ENCODE measurements around the gene HEXIM2. TPM values are rescaled to one million over a fixed set of nuclear protein-coding genes. Genes with fewer than 3 reads are reported as not detected.
A peak's percentile ranks its signal among the peaks of the same experiment; 100 is the strongest.

HEXIM2 gene
- total RNA-seq, 1 donor from 2014 or later = 3.0 TPM

DNA sequence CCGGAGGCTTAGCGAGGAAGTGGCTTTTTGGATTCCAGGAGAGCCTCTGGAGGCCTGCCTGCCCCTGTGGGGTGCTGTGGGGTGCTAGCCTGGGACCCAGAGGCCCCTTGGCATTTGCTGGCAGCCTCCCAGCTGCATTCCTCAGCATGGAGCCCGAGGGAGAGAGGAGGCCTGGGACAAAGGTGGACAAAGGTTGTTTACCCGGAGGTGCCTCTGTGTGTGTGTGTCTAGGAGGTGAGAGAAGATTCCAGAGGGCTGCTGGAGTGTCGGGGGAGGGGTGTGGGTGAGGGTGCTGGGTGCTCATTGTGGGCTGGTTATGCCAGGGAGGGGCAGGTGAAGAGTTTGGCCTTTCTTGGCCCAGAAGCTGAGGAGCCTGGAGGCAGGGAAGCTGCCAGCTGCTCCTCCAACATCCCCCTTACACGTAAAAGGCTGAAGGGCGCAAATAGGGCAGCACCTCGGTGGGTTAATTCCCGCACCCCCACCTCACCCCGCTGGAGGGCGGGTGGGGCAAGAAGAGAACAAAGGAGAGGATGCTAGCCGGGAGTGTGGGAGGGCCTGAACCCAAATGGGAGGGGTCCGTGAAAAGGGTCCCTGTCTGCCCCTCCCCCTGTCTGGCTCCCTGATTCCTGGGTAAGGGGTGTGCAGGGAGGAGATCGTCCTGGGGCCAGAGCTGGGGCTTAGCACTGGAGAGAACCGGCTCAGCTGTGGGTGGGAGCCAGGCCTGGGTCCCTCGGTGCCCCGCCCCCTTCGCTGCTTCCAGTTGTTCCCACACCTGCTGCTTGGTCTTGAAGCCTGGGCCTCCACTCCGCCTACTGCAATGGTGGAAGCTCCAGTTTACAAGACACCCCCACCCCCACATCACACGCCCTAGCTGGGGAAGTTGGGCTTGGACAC, 9.9 kb downstream of the HEXIM2 start:
- TF ChIP-seq, protein P1, sequence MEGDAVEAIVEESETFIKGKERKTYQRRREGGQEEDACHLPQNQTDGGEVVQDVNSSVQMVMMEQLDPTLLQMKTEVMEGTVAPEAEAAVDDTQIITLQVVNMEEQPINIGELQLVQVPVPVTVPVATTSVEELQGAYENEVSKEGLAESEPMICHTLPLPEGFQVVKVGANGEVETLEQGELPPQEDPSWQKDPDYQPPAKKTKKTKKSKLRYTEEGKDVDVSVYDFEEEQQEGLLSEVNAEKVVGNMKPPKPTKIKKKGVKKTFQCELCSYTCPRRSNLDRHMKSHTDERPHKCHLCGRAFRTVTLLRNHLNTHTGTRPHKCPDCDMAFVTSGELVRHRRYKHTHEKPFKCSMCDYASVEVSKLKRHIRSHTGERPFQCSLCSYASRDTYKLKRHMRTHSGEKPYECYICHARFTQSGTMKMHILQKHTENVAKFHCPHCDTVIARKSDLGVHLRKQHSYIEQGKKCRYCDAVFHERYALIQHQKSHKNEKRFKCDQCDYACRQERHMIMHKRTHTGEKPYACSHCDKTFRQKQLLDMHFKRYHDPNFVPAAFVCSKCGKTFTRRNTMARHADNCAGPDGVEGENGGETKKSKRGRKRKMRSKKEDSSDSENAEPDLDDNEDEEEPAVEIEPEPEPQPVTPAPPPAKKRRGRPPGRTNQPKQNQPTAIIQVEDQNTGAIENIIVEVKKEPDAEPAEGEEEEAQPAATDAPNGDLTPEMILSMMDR (conservative IDR thresholded peaks at IDR 0.05; ENCODE audit: low read depth, low read length) = no peak
- no peak for DNase-seq (ENCODE audit: low read depth)
- H3K4me3 ChIP-seq (ENCODE audit: low read depth, low read length) = peak overlapping the region; percentile 50

DNA sequence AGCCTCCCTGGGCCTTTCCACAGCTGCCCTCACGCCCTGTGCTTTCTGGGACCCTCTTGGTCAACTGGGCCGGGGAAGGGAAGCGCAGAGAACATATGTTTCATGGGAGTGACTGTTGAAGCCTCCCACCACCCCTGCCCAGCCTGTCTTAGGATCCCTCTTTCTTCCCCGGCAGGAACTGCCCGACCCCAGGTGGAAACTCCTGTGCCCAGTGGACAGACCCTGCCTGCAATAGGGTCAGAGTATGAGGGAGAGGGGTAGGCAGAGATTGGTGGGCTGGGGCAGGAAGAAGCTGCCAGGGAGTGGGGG, 10.5 kb downstream of the HEXIM2 start:
- TF ChIP-seq, protein P1 (conservative IDR thresholded peaks at IDR 0.05; ENCODE audit: low read depth, low read length) = no peak
- H3K4me3 ChIP-seq (ENCODE audit: low read depth, low read length) = peak overlapping the region; percentile 50
- no peak for DNase-seq (ENCODE audit: low read depth)

DNA sequence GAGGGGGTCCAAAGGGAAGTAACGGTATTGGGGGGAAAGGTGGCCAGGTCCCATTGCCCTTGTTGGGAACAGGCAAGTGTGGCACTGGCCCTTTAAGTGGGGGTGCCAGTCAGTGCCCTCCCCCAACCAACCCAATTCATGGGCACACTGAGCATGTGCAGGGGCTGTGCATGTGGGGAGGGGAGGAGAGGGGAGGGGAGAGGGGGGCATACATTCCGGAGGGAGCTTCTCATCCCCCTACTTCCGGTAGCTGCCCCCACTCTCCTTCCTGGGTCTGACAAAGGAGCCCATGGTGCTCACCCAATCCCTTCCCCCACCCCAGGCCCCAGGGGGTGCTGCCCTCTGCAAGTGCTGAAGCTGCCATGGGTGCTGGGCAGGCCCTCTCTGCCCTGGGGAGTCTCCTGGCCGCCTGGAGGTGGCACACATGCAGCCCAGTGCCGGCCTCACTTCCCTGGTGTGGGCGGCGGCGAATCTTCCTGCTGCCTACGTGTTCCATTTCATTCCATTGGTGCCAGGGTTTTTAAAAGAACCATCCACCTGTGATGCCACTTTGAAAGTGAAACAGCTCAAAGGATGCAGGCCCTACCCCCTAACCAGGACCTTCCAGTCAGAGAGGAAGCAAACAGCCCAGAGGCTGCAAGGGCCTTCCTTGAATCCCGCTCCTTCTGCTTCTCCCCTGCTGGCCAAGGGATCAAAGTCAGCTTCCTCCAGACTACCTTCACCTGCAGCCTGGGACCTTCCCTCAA, 11.0 kb downstream of the HEXIM2 start:
- peak; percentile 70 for DNase-seq (ENCODE audit: low read depth)
- TF ChIP-seq, protein P1 (conservative IDR thresholded peaks at IDR 0.05; ENCODE audit: low read depth, low read length) = peak; percentile 24
- H3K4me3 ChIP-seq (ENCODE audit: low read depth, low read length) = peak overlapping the region; percentile 50

DNA sequence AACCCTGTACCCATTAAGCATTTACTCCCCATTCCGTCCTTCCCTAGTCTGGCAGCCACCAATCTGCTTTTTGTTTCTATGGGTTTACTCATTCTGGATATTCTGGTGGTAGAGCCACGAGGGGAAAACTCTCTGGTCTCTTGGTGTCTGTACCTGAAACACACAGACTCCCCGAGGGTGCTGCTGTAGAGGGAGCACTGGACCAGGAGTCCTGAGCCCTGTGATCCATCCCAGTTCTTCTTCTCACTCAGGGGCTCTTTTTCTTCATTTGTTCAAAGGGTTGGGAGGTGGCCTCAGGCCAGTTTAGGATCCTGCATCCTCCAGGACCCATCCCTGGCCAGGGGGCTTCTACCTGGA, 14.1 kb downstream of the HEXIM2 start:
- TF ChIP-seq, protein P1 (conservative IDR thresholded peaks at IDR 0.05; ENCODE audit: low read depth, low read length) = no peak
- no peak overlapping the region for H3K4me3 ChIP-seq (ENCODE audit: low read depth, low read length)
- no peak for DNase-seq (ENCODE audit: low read depth)

DNA sequence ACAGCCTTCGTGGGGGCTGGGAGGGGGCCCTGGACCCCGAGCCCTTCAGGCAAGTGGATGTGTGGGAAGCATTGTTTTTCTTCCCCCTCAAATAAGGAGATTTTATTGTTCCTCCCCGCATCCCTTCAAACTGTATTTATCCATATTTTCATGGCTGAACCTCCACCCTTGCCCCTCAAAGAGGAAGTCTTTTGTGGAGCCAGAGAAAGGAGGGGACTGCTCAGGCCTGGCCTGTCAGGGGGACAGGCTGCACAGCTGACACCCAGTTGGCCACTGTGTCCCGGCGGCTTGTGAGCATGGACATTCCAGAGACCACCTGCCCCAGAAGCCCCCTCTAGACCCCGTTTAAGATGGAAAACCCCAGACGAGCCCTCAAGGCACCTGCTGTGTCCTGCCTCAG, 15.9 kb downstream of the HEXIM2 start:
- TF ChIP-seq, protein P1 (conservative IDR thresholded peaks at IDR 0.05; ENCODE audit: low read depth, low read length) = no peak
- H3K4me3 ChIP-seq (ENCODE audit: low read depth, low read length) = no peak overlapping the region
- no peak for DNase-seq (ENCODE audit: low read depth)

DNA sequence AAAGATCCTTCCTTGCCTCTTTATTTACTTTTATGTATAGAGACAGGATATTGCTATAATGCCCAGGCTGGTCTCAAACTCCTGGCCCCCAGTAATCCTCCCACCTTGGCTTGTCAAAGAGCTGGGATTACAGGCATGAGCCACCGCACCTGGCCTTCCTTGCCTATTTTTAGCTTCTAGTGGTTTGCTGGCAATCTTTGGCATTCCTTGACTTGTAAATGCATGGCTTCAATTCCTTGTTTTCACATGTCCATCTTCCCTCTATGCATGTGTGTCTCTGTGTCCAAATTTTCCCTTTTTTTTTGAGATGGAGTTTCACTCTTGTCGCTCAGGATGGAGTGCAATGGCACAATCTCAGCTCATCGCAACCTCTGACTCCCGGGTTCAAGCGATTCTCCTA, 22.5 kb downstream of the HEXIM2 start:
- TF ChIP-seq, protein P1 (conservative IDR thresholded peaks at IDR 0.05; ENCODE audit: low read depth, low read length) = no peak
- DNase-seq (ENCODE audit: low read depth) = no peak
- no peak overlapping the region for H3K4me3 ChIP-seq (ENCODE audit: low read depth, low read length)
